H1 (cell line): Measurements from ENCODE around the gene CDK15. TPM values are rescaled to one million over a fixed set of nuclear protein-coding genes. Genes with fewer than 3 reads are reported as not detected.

ENCODE experiments used
- CTCF ChIA-PET: fragments of 300-600 bp; sonication (Branson Sonifier 250); formaldehyde crosslinking; loops from one replicate; lab custom pipeline; 2021; ENCODE audit not compliant: partially characterized antibody; lab: Charles Lee
- POLR2A ChIA-PET: fragments of 300-600 bp; sonication (Branson Sonifier 250); formaldehyde crosslinking; loops from one replicate; lab custom pipeline; 2021; ENCODE audit warnings: inconsistent platforms; ENCODE audit not compliant: partially characterized antibody; lab: Charles Lee
- DNase-seq, 2 experiments: peaks; one replicate each; pipeline versions ENCODE4 v3.0.0 to v3.0.0-alpha.2; 2010 to 2022; ENCODE audit warnings: low spot score in 2 of 2, low read depth in 1 of 2, mixed read lengths in 1 of 2
- FAIRE-seq: peaks from 2 replicates; lab custom pipeline; 2011; peaks lifted over from hg19 to GRCh38; lab: Jason Lieb, UNC
- H2AFZ ChIP-seq: 2 replicates; pipeline ENCODE4 v1.8.1; 2012; ENCODE audit warnings: low read length, inconsistent platforms
- H2AK5ac ChIP-seq: 2 replicates; pipeline ENCODE4 v1.6.1; 2013; ENCODE audit warnings: low read depth, low read length
- H2BK120ac ChIP-seq: replicated peaks from 2 replicates; pipeline ENCODE3; 2013; ENCODE audit warnings: low read depth, low read length, inconsistent platforms
- H2BK12ac ChIP-seq: 2 replicates; pipeline ENCODE4 v1.6.1; 2013; ENCODE audit warnings: low read depth, low read length
- H2BK15ac ChIP-seq: 2 replicates; pipeline ENCODE4 v1.6.1; 2013; ENCODE audit warnings: low read length
- H2BK20ac ChIP-seq: 2 replicates; pipeline ENCODE4 v1.6.1; 2013; ENCODE audit warnings: low read length
- H2BK5ac ChIP-seq: 2 replicates; pipeline ENCODE4 v1.6.1; 2013; ENCODE audit warnings: low read depth, low read length
- H3K14ac ChIP-seq: 2 replicates; pipeline ENCODE4 v1.6.1; 2013; ENCODE audit warnings: inconsistent platforms; ENCODE audit not compliant: insufficient read length
- H3K18ac ChIP-seq: 2 replicates; pipeline ENCODE4 v1.6.1; 2013; ENCODE audit warnings: low read length; ENCODE audit errors: extremely low read depth
- H3K23ac ChIP-seq: 2 replicates; pipeline ENCODE4 v1.6.1; 2013; ENCODE audit warnings: inconsistent platforms; ENCODE audit not compliant: insufficient read length
- H3K23me2 ChIP-seq: 2 replicates; pipeline ENCODE4 v1.6.1; 2013; ENCODE audit warnings: low read depth, low read length
- H3K27ac ChIP-seq: 2 replicates; pipeline ENCODE4 v1.6.1; 2011; ENCODE audit warnings: low read depth, low read length, inconsistent platforms
- H3K27me3 ChIP-seq, 4 experiments: replicated peaks in 1 of 4; 1 replicate in 1 of 4; 2 replicates in 3 of 4; pipeline versions ENCODE4 v1.6.1 to v1.8.1; 2011 to 2013; ENCODE audit warnings: low read length in 3 of 4, mild to moderate bottlenecking in 3 of 4, inconsistent platforms in 2 of 4, mixed read lengths in 2 of 4, moderate library complexity in 1 of 4; ENCODE audit not compliant: control insufficient read depth in 3 of 4, insufficient read depth in 3 of 4; ENCODE audit errors: extremely low read depth in 1 of 4
- H3K36me3 ChIP-seq, 4 experiments: 2 replicates each; pipeline versions ENCODE4 v1.6.1 to v1.8.1; 2011 to 2013; ENCODE audit warnings: mild to moderate bottlenecking in 4 of 4, low read length in 3 of 4, moderate library complexity in 2 of 4, control low read depth in 1 of 4, inconsistent platforms in 1 of 4; ENCODE audit not compliant: insufficient read depth in 4 of 4, control insufficient read depth in 2 of 4
- H3K4ac ChIP-seq: replicated peaks from 2 replicates; pipeline ENCODE3; 2013; ENCODE audit warnings: low read length, low read depth, mixed read lengths, inconsistent platforms; ENCODE audit not compliant: insufficient read length
- H3K4me1 ChIP-seq, 4 experiments: replicated peaks in 1 of 4; 1 replicate in 1 of 4; 2 replicates in 3 of 4; pipeline versions ENCODE4 v1.6.1 to v1.8.1; 2011 to 2013; ENCODE audit warnings: low read length in 3 of 4, inconsistent platforms in 2 of 4, mixed read lengths in 1 of 4; ENCODE audit not compliant: insufficient read depth in 4 of 4, control insufficient read depth in 3 of 4
- H3K4me2 ChIP-seq, 2 experiments: 2 replicates each; pipeline versions ENCODE4 v1.6.1 to v1.8.1; 2011 to 2013; ENCODE audit warnings: low read depth in 2 of 2, low read length in 2 of 2, control low read depth in 1 of 2, inconsistent platforms in 1 of 2, mild to moderate bottlenecking in 1 of 2; ENCODE audit not compliant: insufficient read depth in 1 of 2
- H3K4me3 ChIP-seq, 4 experiments: fragments of 200-600, 300-600 bp in 1 of 4; sonication (generic), shearing (Covaris generic), sonication (Bioruptor Twin) in 1 of 4; 2 replicates each; pipeline versions ENCODE4 v1.5.1 to v1.8.1; 2011 to 2016; ENCODE audit warnings: low read length in 4 of 4, low read depth in 3 of 4, control low read depth in 2 of 4, inconsistent platforms in 2 of 4, mild to moderate bottlenecking in 2 of 4, mixed read lengths in 1 of 4, moderate library complexity in 1 of 4; ENCODE audit not compliant: insufficient read depth in 2 of 4; ENCODE audit errors: extremely low read depth in 1 of 4
- H3K56ac ChIP-seq: replicated peaks from 2 replicates; pipeline ENCODE3; 2013; ENCODE audit warnings: low read depth, mild to moderate bottlenecking, mixed read lengths, low read length, inconsistent platforms; ENCODE audit not compliant: insufficient read length
- H3K79me1 ChIP-seq: 2 replicates; pipeline ENCODE4 v1.6.1; 2013; ENCODE audit warnings: low read depth, low read length, control low read depth
- H3K79me2 ChIP-seq, 2 experiments: 2 replicates each; pipeline versions ENCODE4 v1.6.1 to v1.8.1; 2012 to 2013; ENCODE audit warnings: low read length in 2 of 2, mild to moderate bottlenecking in 2 of 2, inconsistent platforms in 1 of 2; ENCODE audit not compliant: insufficient read depth in 2 of 2, control insufficient read depth in 1 of 2
- H3K9ac ChIP-seq, 4 experiments: replicated peaks in 1 of 4; 1 replicate in 1 of 4; 2 replicates in 3 of 4; pipeline versions ENCODE4 v1.6.1 to v1.8.1; 2011 to 2013; ENCODE audit warnings: low read depth in 3 of 4, low read length in 3 of 4, control low read depth in 2 of 4, mild to moderate bottlenecking in 2 of 4, moderate library complexity in 2 of 4, inconsistent platforms in 1 of 4; ENCODE audit errors: extremely low read depth in 1 of 4
- H3K9me3 ChIP-seq, 2 experiments: 2 replicates each; pipeline versions ENCODE4 v1.6.1 to v1.8.1; 2012 to 2013; ENCODE audit warnings: mild to moderate bottlenecking in 2 of 2, moderate library complexity in 2 of 2, control low read depth in 1 of 2, inconsistent platforms in 1 of 2, low read depth in 1 of 2, low read length in 1 of 2, mixed read lengths in 1 of 2; ENCODE audit not compliant: insufficient read depth in 2 of 2
- H4K20me1 ChIP-seq, 2 experiments: replicated peaks in 1 of 2; 2 replicates each; pipeline versions ENCODE3 to v1.8.1; 2011 to 2013; ENCODE audit warnings: inconsistent platforms in 2 of 2, low read length in 2 of 2, mild to moderate bottlenecking in 1 of 2; ENCODE audit not compliant: insufficient read depth in 2 of 2, control insufficient read depth in 1 of 2
- H4K5ac ChIP-seq: 2 replicates; pipeline ENCODE4 v1.6.1; 2013; ENCODE audit warnings: low read length, low read depth, mixed read lengths, inconsistent platforms; ENCODE audit not compliant: insufficient read length
- H4K8ac ChIP-seq: 2 replicates; pipeline ENCODE4 v1.8.0; 2013; ENCODE audit warnings: mild to moderate bottlenecking, moderate library complexity, low read length, inconsistent platforms; ENCODE audit not compliant: insufficient read depth; ENCODE audit errors: extremely low read depth
- H4K91ac ChIP-seq: replicated peaks from 2 replicates; pipeline ENCODE3; 2013; ENCODE audit warnings: low read length, mixed read lengths, inconsistent platforms; ENCODE audit not compliant: insufficient read length
- ASH2L ChIP-seq: fragments of 200-600, 300-600 bp; sonication (generic); IDR thresholded peaks from one replicate; pipeline ENCODE4 v1.7.1; 2017; ENCODE audit warnings: low read length
- ATF3 ChIP-seq: IDR thresholded peaks from 2 replicates; pipeline ENCODE4 v1.6.1; 2011; ENCODE audit warnings: low read depth, mild to moderate bottlenecking, low read length; ENCODE audit not compliant: insufficient read depth
- CBX8 ChIP-seq: fragments of 300-800, 300-1000 bp; sonication (generic); IDR thresholded peaks from 2 replicates; pipeline ENCODE4 v1.7.1; 2016; ENCODE audit warnings: low read depth, low read length, borderline replicate concordance
- CEBPB ChIP-seq: IDR thresholded peaks from 2 replicates; pipeline ENCODE4 v1.6.1; 2012; ENCODE audit warnings: low read depth, low read length
- HDAC6 ChIP-seq: IDR thresholded peaks from one replicate; pipeline ENCODE4 v1.7.1; 2012; ENCODE audit warnings: low read depth, mild to moderate bottlenecking, inconsistent platforms, low read length, moderate library complexity
- MAFK ChIP-seq: IDR thresholded peaks from 2 replicates; pipeline ENCODE4 v1.6.1; 2012; ENCODE audit warnings: low read depth, mild to moderate bottlenecking, improper control_type of control experiment, low read length
- RNF2 ChIP-seq: fragments of 200-900, 300-1000 bp; sonication (generic); IDR thresholded peaks from 2 replicates; pipeline ENCODE4 v1.7.1; 2016; ENCODE audit warnings: borderline replicate concordance, low read depth, mild to moderate bottlenecking, antibody characterized with exemption, low read length; ENCODE audit not compliant: poor library complexity, severe bottlenecking; ENCODE audit errors: missing control alignments
- SUZ12 ChIP-seq: fragments of 200-600 bp; sonication (generic); IDR thresholded peaks from 2 replicates; pipeline ENCODE4 v1.6.1; 2012; ENCODE audit warnings: mild to moderate bottlenecking, inconsistent platforms, low read length, moderate library complexity, mixed read lengths
- TAF1 ChIP-seq: IDR thresholded peaks from 2 replicates; pipeline ENCODE4 v1.6.1; 2011; ENCODE audit warnings: mild to moderate bottlenecking, low read depth, low read length
- TBP ChIP-seq: IDR thresholded peaks from 2 replicates; pipeline ENCODE4 v1.6.1; 2011; ENCODE audit warnings: low read depth, low read length, improper control_type of control experiment
- TEAD4 ChIP-seq: IDR thresholded peaks from 2 replicates; pipeline ENCODE4 v1.6.1; 2012; ENCODE audit warnings: low read depth, low read length, inconsistent platforms, mixed read lengths
- USF2 ChIP-seq: IDR thresholded peaks from 2 replicates; pipeline ENCODE4 v1.6.1; 2011; ENCODE audit warnings: low read length, improper control_type of control experiment
- WGBS, 2 experiments: shearing (Covaris generic) in 1 of 2; methylation state at CpG; one replicate each; pipeline versions ENCODE4 v1.1.6 to v1.1.7; 2013 to 2015; ENCODE audit warnings: low lambda C conversion rate in 2 of 2, mixed read lengths in 2 of 2, inconsistent platforms in 1 of 2, low coverage in 1 of 2, missing lambda C conversion rate in 1 of 2; ENCODE audit not compliant: insufficient replicate concordance in 2 of 2, insufficient coverage in 1 of 2, insufficient read length in 1 of 2; ENCODE audit errors: extremely low coverage in 1 of 2, missing lambda C conversion rate in 1 of 2; 5-methylcytosine and 5-hydroxymethylcytosine counted together
- polyA plus RNA-seq, 7 experiments: library from polyadenylated mRNA; depleted of rRNA in 3 of 7; stranded (reverse) in 5 of 7; unstranded in 2 of 7; fragments of >200 nt in 5 of 7; fragments of 200-250 nt in 2 of 7; gene quantifications; 1 replicate in 5 of 7; 2 replicates in 1 of 7; 4 replicates in 1 of 7; pipeline versions ENCODE4 v1.2.1 to v1.2.3, GENCODE V29; 2011 to 2013; ENCODE audit warnings: missing spikeins in 2 of 7, mixed read lengths in 2 of 7
- total RNA-seq: library from RNA; stranded (reverse); fragmentation: NEBNext Ultra II Directional; extraction: Animal tissue kit (Norgen Biotek cat#: 25700); gene quantifications from 2 replicates; pipeline ENCODE4 v1.2.1, GENCODE V29; 2021

Gene CDK15
- total and polyA plus RNA-seq, 2 of the 8 experiments (the other 6 are each of a cell fraction or from before 2014, with no cell fraction given): 0.03 TPM; not detected in 1

GRCh38 chr2:201837391-201837790 is 31.1 kb downstream of the CDK15 start:
- Histone ChIP-seq H3K23ac (no peak overlapping the region), H3K36me3 (no peaks in the 10 kb centered on the region), H2BK15ac (no peak overlapping the region), H3K9ac (no peak overlapping the region), H3K14ac (no peak overlapping the region), H3K4me2 (no peak overlapping the region), H3K4me1 (peaks cover 0 to 3% (median under 1%) of the 10 kb centered on the region in 4 experiments; a peak in 2 of 7 replicates), H2BK120ac (no peak overlapping the region), H2AFZ (no peak overlapping the region), H4K91ac (no peak overlapping the region), H2AK5ac (no peak overlapping the region), H3K27ac (no peak overlapping the region), H2BK12ac (no peak overlapping the region), H3K79me2 (no peaks in the 10 kb centered on the region), H3K4me3 (no peak overlapping the region), H4K5ac (no peak overlapping the region), H3K23me2 (peaks cover 2% of the 10 kb centered on the region; the same call in 1 of the 2 replicates), H2BK5ac (no peak overlapping the region), H3K4ac (no peak overlapping the region), H3K18ac (no peak overlapping the region), H4K8ac (no peak overlapping the region), H3K56ac (no peak overlapping the region), H3K79me1 (no peaks in the 10 kb centered on the region), H3K27me3 (no peaks in the 10 kb centered on the region), H2BK20ac (no peak overlapping the region), H4K20me1 (no peaks in the 10 kb centered on the region), H3K9me3 (no peaks in the 10 kb centered on the region; a peak in 2 of 4 replicates)
- CTCF ChIA-PET: no interaction called here
- TF ChIP-seq ATF3: no peak
- no peak for TF ChIP-seq MAFK
- no peak for TF ChIP-seq TAF1
- TF ChIP-seq USF2: no peak
- no peak for TF ChIP-seq SUZ12
- no peak for TF ChIP-seq CEBPB
- no peak for TF ChIP-seq TEAD4
- no peak for TF ChIP-seq RNF2
- no peak for TF ChIP-seq TBP
- no peak for TF ChIP-seq CBX8
- no peak for TF ChIP-seq HDAC6
- TF ChIP-seq ASH2L: no peak
- POLR2A ChIA-PET: interaction anchor here (0.7 kb wide), 1 partner anchor 23 kb away, joined by 3 read pairs; no protein-coding TSS in a partner anchor
- 78% methylated on average over 2 of the region's 2 CpGs; no CpG with 5 or more reads in 1 of the 2 experiments for WGBS, 2 experiments
- DNase-seq: no peak
- FAIRE-seq: no peak
